HG03521 (cell line): ENCODE measurements around the gene EIF3L.

Source experiments
- ATAC-seq: cut with Tn5 transposase; IDR thresholded peaks from one replicate; pipeline ENCODE4 v1.9.1; 2021; ENCODE audit warnings: mild to moderate bottlenecking, moderate library complexity; ENCODE audit not compliant: unreplicated experiment

The EIF3L gene

GRCh38 chr22:37850801-37851200, 1.6 kb downstream of the EIF3L start:
- no peak for ATAC-seq

- no peak for ATAC-seq
Observed at GRCh38 chr22:37852418-37852817, 3.2 kb downstream of the EIF3L start.

GRCh38 chr22:37854946-37855345, 5.7 kb downstream of the EIF3L start:
- ATAC-seq = no peak

GRCh38 chr22:37855462-37855861, 6.2 kb downstream of the EIF3L start:
- ATAC-seq = no peak

GRCh38 chr22:37860796-37861421, 11.7 kb downstream of the EIF3L start:
- ATAC-seq = no peak

- ATAC-seq = no peak
Observed at GRCh38 chr22:37862570-37863325, 13.5 kb downstream of the EIF3L start.

GRCh38 chr22:37865510-37865909, 16.3 kb downstream of the EIF3L start:
- ATAC-seq = no peak

GRCh38 chr22:37870273-37870672, 21.1 kb downstream of the EIF3L start:
- no peak for ATAC-seq

- ATAC-seq = no peak
Observed at GRCh38 chr22:37880668-37881440, 31.6 kb downstream of the EIF3L start.

GRCh38 chr22:37884420-37884819, 35.2 kb downstream of the EIF3L start:
- ATAC-seq = no peak

- ATAC-seq = no peak
Observed at GRCh38 chr22:37887584-37888378, 38.6 kb downstream of the EIF3L start.

- no peak for ATAC-seq
Observed at GRCh38 chr22:37891926-37892325, 42.7 kb downstream of the EIF3L start.

- ATAC-seq = no peak
Observed at GRCh38 chr22:37892566-37893335, 43.5 kb downstream of the EIF3L start.

- ATAC-seq = no peak
Observed at GRCh38 chr22:37893583-37893983, 44.4 kb downstream of the EIF3L start.

GRCh38 chr22:37894939-37895670, 45.9 kb downstream of the EIF3L start:
- no peak for ATAC-seq

GRCh38 chr22:37896181-37896592, 47.0 kb downstream of the EIF3L start:
- no peak for ATAC-seq

- no peak for ATAC-seq
Observed at GRCh38 chr22:37896939-37897338, 47.7 kb downstream of the EIF3L start.

GRCh38 chr22:37897807-37898206, 48.6 kb downstream of the EIF3L start:
- ATAC-seq = no peak

- ATAC-seq = no peak
Observed at GRCh38 chr22:37898441-37899181, 49.4 kb downstream of the EIF3L start.
